Stimulated activated CD4-positive, alpha-beta T cell treated with anti-CD3 and anti-CD28 coated beads, Interleukin-4, amount 100 ng/mL, for 4 hours (primary cell): ENCODE measurements around the gene ELFN2.
"Not testable (repeated sequence)": the region's sequence is repeated elsewhere in the genome, so short reads cannot be mapped to it uniquely, and the experiment has no call there.

Source experiments
- DNase-seq, 2 experiments: peaks; one replicate each; pipeline ENCODE4 v3.0.0-alpha.2; 2020

ELFN2 gene

DNA sequence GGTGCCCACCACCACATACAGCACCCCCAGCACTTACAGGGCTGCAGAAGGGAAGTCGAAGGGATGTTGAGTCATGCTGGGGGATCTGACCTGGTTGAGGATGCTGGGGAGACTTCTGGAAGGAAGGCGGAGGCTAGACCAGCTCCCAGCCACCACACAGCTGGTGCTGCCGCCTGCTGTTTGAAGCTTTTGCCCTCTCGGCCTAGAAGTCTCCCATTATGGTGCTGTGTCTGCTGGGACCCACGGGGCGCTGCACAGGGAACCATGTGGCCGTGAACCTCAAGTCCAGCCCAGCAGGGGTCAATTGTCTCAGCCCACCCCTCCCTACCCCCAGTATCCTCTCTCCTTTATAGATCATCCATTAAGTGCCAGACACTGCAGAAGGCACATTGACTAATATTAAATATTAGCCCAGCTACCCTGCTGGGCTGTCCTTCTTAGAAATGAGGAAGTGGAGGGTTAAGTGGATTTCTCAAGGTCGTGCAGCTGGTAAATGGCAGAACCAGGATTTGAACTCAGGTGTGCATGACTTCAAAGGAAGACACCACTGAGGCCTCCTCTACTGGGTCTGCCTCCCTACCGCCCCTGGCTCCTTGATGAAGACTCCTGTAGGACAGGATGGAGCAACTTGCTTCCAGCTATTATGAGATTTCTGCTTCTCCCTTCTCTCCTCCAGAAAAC is 95.3 kb downstream of the ELFN2 start:
- DNase-seq, result no peak

DNA sequence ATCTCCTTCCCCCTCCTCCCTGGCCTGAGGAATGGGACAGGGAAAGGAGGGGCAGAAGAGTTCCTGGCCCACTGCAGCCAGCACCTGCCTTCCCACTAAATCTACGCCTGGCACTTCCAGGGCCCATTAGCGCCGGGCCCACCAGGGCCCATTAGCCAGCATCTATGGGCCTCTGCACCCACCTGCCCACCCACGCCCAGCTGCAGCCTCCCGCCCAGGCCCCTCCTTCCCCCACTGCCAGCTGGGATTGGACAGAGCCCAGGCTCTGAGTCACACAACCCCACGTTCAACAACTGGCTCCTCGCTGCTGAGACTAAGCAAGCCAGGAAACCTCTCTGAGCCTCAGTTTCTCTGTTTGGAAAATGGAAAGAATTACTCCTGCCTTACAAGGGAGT is 96.2 kb downstream of the ELFN2 start:
- DNase-seq, result no peak

- DNase-seq, result no peak
Observed at GRCh38 chr22:37330200-37331033, 96.9 kb downstream of the ELFN2 start.

GRCh38 chr22:37329238-37330140 is 97.8 kb downstream of the ELFN2 start:
- no peak for DNase-seq

DNA sequence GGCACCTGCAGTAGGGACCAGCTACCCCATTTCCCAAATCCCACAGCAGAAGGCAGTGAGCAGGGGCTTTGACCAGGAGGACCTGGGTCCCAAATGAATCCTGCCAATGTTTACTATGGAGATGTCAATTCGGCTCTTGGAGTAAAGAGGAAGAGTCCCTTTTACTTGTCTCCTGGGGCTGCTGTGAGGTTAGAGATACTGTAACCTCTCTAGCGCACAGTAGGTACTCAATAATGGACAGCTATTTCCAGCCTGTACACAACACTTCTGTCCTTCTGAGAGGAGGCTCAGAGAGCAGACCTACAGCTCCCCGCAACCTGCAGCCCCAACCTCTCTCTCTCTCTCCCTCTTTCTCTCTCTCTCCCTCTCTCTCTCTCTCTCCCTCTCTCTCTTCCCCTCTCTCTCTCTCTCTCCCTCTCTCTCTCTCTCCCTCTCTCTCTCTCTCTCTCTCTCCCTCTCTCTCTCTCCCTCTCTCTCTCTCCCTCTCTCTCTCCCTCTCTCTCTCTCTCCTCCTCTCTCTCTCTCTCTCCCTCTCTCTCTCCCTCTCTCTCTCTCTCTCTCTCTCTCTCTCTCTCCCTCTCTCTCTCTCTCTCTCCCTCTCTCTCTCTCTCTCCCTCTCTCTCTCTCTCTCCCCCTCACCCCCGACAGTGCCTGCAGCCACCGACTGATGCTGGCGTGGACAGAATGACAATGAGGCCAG is 98.6 kb downstream of the ELFN2 start:
- not testable (repeated sequence) for DNase-seq

DNA sequence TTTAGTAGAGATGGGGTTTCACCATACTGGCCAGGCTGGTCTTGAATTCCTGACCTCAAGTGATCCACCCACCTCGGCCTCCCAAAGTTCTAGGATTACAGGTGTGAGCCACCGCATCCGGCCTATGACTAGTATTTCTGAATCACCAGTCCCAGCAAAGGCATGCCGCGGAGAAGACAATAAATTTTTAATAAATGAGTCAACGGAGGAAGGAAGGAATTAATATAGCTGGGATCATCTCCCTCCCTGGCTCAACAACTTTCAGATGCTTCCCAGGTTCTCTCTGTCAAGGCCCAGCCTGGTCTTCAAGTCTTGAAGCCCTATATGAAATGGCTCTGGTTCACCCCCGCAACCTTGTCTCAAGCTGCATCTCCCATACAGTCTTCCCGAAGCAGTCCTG is 99.3 kb downstream of the ELFN2 start:
- no peak for DNase-seq

- DNase-seq, result no peak
Observed at GRCh38 chr22:37326726-37327125, 100.6 kb downstream of the ELFN2 start.

DNA sequence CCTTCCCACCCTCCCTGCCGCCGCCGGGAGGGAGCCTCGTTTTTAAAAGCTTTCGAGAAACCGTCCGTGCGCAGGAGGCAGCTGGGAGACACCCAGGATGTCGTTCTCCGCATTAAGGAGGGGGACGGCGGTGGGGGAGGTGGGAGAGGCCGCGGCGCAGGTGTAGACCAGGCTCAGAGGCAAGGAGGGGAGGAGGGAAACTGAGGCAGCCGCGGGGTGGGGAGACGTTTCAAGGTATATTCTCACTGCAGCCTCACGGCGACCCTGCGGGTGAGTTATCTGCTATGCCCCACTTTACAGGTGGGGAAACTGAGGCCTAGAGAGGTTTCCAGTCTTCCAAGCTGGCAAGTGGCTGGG is 102.3 kb downstream of the ELFN2 start:
- DNase-seq, result no peak

DNA sequence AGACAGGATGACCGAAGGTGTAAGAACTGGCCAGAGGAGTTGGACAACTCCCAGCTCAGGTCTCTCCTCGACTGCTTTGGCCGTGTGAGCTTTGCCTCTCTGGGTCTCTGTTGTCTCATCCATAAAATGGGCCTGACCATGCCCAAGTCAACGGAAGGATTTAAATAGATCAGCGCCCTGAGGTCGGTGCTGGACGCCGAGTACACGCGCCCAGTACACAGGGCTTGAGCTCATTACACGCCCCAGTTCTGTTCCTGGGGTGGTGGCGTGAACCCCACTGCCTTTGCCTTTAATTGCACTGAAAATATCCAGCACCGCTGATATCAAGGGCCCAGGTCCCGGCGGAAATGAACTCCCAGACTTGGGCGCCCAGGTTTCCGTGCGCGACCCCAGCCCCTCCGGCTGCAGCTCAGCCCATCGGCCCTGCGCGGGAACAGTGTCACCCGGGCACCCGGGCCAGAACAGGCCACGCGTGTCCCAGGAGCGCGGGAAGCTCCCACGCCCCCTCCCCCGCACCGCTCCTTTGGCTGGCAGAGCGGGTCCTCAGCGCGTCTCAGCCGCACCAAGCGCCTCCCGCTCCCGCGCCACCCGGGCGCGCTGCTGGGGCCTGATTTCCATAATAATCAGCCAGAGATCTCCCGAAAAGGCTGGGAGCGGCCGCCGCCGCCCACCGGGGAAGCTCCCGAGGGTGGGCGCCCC is 102.8 kb downstream of the ELFN2 start:
- no peak for DNase-seq

DNA sequence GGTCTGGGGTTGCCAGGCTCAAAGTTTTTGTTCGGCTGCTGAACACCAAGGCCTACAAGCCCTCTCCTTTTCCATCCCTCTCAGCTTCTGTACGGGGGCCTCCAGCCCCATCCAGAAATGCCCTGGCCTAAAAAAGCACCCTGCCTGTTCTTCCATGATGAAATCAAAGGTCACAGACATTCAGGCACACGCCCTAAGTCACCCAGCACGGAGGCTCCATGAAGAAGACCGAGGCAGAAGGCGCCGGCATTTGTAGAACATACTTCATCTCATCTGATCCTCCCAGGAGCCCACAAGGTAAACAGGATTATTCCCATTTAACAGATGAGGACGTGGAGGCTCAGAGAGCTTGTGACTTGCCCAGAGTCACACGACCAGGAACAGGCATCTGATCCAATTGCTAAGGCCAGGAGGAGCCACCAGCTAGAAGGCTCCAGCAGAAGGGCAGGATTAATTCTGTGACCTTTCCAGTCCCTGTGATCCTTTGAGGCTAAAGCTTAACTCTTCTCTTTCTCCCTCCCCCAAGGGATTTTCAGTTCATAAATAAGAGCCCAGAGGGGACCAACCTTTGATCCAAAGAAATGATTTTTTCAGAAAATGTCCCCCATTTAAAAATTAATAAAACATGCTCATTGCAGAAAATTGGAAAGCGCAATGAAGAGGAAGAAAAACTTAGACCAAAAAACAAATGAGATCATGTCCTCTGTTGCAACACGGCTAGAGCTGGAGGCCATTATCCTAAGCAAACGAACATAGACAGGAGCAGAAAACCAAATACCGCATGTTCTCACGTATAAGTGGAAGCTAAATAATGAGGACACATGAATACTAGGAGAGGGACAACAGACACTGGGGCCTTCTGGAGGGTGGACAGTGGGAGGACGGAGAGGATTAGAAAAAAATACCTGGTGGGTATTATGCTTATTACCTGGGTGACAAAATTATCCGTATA is 106.3 kb downstream of the ELFN2 start:
- DNase-seq, result no peak

DNA sequence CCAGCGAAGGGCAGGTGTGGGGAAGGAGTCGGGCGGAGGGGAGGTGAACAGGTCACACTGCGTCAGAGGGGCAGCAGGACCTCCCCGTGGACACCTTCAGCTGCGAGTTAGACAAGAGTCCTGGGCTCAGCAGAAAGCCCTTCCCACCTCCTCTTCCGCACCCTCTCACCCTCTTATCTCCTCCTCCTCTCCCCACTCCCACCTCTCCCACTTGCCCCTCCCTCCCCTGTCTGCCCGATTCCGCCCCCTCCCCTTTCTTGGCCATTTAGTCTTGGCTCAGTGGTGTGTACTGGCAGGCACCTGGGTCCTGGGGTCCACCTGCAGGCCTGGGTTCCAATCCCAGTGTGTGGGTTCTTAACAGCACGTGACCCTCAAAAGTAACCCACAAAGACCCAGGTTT is 107.8 kb downstream of the ELFN2 start:
- no peak for DNase-seq

GRCh38 chr22:37318364-37319109 is 108.7 kb downstream of the ELFN2 start:
- DNase-seq, result no peak
